ENCODE data around the gene PLEKHA4.
"Not testable (repeated sequence)": the region's sequence is repeated elsewhere in the genome, so short reads cannot be mapped to it uniquely, and the experiment has no call there.

The PLEKHA4 gene

DNA sequence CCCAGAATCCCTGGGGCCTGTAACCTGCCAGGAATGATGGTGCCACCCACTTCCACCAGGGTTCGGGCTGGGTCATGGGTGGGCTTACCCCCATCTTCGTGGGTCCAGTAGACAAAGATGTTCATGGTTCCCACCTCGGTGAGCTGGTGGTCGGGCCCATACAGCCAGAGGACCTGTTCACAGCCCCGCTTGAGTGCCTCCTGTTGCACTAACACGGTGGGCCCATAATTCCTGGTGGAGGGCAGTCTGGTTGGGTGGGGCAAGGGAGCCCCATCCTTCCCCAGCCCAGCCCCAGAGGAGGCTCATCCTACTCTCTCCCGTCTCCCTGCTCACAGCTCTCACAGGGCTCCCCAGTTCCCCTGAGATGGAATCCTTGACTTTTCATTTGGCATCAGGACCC is 71.3 kb downstream of the PLEKHA4 start:
- DNase-seq (ENCODE audit: low read depth), result no peak

DNA sequence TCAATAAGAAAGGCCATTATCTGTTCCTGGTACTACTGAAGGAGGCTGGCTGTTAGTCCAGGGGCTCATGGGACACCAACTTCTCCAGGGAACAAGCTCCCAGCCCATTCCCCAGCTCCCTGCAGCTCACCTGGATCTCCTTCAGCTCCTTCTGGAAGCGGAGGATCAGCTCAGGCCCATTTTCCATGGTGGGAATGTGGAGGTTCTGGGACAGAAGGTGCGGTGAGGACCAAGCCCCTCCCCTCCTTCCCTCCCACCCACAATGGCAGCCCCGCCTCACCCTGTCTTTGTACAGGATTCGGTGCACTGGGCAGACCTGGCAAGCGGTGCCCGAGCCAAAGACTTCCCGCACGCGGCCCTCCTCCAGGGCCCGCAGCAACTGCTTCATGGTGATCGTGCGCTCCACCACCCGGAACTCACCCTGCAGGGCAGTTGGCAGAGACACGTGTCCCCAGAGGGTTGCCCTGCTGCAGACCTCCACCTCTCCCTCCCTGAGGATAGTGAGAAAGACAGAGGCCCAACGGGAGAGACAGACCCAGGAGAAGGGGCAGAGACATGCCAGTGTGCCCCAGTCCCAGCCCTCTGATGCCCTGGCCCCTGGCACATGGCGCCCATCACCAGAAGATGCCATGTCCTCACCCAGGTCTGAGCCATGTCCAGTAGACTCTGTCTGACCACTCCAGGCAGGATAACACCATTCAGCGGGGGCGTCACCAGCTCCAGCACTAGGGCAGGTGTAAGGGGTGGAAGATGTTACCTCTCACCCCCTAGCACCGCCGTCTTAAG is 71.9 kb downstream of the PLEKHA4 start:
- DNase-seq (ENCODE audit: low read depth), result no peak

DNA sequence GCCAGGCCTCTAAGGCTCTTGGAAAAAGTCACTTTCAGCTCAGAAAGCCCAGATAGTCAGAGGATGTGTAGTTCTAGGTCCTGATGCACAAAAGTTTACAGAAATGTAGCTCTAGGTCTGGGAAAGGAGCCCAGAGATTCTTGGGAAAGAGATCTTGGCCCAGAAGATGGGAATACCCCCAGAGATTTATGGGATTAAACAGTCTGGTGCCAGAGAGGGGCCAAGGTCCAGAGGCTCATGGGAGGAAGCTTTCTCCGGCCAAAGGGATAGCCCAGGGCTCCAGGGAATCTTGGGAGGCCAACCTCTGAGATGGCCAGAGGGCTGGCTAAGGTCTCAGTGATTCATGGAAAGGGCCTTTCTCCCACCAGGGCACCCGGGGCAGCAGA is 72.7 kb downstream of the PLEKHA4 start:
- DNase-seq (ENCODE audit: low read depth), result peak; percentile 29

DNA sequence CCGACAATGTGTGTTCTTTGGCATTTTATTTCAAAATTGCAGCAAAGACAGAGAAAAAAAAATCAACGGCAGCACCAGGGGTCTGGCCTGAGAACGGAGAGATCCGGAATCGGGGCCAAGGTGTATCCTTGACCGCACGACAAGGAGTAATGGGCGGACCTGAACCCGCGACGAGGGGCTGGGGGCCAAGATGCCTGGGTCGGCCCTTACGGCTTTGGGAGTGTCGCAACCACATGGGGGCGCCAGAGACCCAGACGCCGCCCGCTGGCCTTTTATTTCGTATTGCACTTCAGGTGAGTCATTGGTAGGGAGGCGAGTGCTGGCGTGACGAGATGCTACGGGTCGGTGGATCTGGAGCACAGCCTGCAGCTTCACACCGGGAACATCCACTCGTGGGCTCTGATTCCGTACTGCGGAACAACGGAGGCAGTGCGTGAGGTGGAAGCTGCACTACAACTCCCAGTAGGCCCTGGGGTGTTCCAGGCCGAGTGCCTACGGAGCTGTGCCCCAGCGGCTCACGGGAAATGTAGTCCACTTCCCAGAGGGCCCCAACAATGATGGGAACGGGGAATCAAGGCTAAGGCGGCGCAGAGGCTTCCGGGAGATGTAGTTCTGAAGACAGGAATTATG is 73.2 kb downstream of the PLEKHA4 start:
- peak; percentile 93 for DNase-seq (ENCODE audit: low read depth)

DNA sequence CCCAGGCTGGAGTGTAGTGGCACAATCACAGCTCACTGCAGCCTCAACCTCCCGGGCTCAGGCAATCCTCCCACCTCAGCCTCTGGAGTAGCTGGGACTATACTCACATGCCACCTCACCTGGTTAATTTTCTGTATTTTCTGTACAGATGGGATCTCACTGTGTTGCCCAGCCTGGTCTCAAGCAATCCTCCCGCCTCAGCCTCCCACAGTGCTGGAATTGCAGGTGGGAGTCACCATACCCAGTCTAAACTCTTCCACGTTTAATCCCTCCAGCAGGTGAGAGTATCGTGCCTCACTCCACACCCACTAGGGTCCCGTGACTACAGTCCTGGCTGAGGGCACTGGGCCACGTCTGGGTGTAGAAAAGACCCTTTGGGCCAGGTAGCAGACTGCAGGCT is 74.1 kb downstream of the PLEKHA4 start:
- DNase-seq (ENCODE audit: low read depth), result no peak

DNA sequence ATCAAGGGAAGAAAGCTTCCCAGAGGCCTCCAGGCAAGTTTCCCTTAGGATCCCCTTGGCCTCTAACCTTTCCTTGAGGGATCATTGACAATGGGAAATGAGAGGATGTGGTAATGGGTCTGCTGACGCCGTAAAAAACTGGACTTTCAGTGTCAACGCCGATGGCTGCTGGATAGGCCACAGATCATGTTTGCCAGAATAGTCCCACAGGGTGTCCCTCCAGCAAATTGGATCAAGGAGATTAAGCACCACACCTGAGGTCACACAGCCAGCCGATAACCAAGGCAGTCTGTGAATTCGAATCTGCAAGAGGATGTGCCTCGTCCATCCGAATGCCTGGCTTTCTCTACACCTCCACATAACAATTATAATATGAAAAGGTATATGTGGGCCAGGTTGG is 75.1 kb downstream of the PLEKHA4 start:
- no peak for DNase-seq (ENCODE audit: low read depth)

DNA sequence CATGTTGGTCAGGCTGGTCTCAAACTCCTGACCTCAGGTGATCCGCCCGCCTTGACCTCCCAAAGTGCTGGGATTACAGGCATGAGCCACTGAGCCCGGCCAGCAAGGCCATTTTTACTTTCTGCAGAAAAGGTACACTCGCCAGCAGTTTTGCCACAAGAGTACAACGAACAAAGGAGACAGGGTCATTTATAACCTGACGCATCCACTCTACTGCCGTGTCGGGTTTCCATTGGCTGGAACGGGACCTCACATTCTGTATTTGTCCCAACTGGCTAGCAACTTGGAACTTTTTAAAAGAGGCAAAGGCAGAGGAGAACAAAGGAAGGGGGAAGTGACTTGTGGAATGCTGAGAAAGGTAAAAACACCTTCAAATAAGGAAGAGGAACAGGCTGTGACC is 81.1 kb downstream of the PLEKHA4 start:
- DNase-seq (ENCODE audit: low read depth), result not testable (repeated sequence)
